Cardiac muscle cell (in vitro differentiated cells and primary cell): ENCODE results near the gene RERE. TPM values are rescaled to one million over a fixed set of nuclear protein-coding genes. Genes with fewer than 3 reads are reported as not detected.

Source experiments
- DNase-seq, 2 donors: peaks; one replicate each; pipeline versions ENCODE4 v3.0.0 to v3.0.0-alpha.2; 2010 to 2017; ENCODE audit warnings: low read depth in 1 of 2, low spot score in 1 of 2
- H3K27ac ChIP-seq: fragments of 200-600 bp; sonication (generic); 2 replicates; pipeline ENCODE4 v1.5.1; 2016
- H3K27me3 ChIP-seq: fragments of 200-600 bp; sonication (generic); 2 replicates; pipeline ENCODE4 v1.6.0; 2016; ENCODE audit warnings: control low read depth
- H3K36me3 ChIP-seq: fragments of 200-600 bp; sonication (generic); 2 replicates; pipeline ENCODE4 v1.5.1; 2016; ENCODE audit warnings: control low read depth
- H3K4me1 ChIP-seq: fragments of 200-600 bp; sonication (generic); 2 replicates; pipeline ENCODE4 v1.8.1; 2017; ENCODE audit warnings: low read depth, mild to moderate bottlenecking, mixed run types
- H3K4me3 ChIP-seq: fragments of 200-600 bp; sonication (generic); 2 replicates; pipeline ENCODE4 v1.5.1; 2016; ENCODE audit warnings: mild to moderate bottlenecking
- H3K9me3 ChIP-seq: fragments of 200-600 bp; sonication (generic); 2 replicates; pipeline ENCODE4 v1.5.1; 2017; ENCODE audit warnings: low read depth, mild to moderate bottlenecking, control low read depth
- CTCF ChIP-seq: IDR thresholded peaks from 2 replicates; pipeline ENCODE4 v1.5.1; 2012; ENCODE audit warnings: low read depth, mild to moderate bottlenecking, low read length
- polyA plus RNA-seq: library from polyadenylated mRNA; unstranded; fragments of >200 nt; fragmentation: Nextera tagmentation; extraction: Ambion mirVana; gene quantifications from 2 replicates; pipeline ENCODE4 v1.2.1, GENCODE V29; 2016
- total RNA-seq: library from RNA; depleted of rRNA; stranded (reverse); fragments of >200 nt; gene quantifications from 2 replicates; pipeline ENCODE4 v1.2.3, GENCODE V29; 2016

The RERE gene
- total and polyA plus RNA-seq, 2 experiments from 2014 or later, result 72.5 to 81.0 TPM

GRCh38 chr1:8664887-8665286 is 152.6 kb downstream of the RERE start:
- Histone ChIP-seq H3K4me3 (no peak overlapping the region), H3K27me3 (no peaks in the 10 kb centered on the region), H3K27ac (no peak overlapping the region), H3K36me3 (no peaks in the 10 kb centered on the region), H3K4me1 (peaks cover 78% of the 10 kb centered on the region), H3K9me3 (no peaks in the 10 kb centered on the region)
- TF ChIP-seq CTCF, result no peak
- no peak for DNase-seq

- H3K4me1 ChIP-seq, result peaks cover 76% of the 10 kb centered on the region
- H3K9me3 ChIP-seq, result no peaks in the 10 kb centered on the region
- H3K27me3 ChIP-seq, result no peaks in the 10 kb centered on the region
- no peak for TF ChIP-seq CTCF
- DNase-seq, result peak in 1 of 2 donors; percentile 74
- H3K36me3 ChIP-seq, result no peaks in the 10 kb centered on the region
- H3K27ac ChIP-seq, result no peak overlapping the region
- no peak overlapping the region for H3K4me3 ChIP-seq
Measured at GRCh38 chr1:8663915-8664329, 153.5 kb downstream of the RERE start.

- Histone ChIP-seq H3K9me3 (no peaks in the 10 kb centered on the region), H3K27me3 (no peaks in the 10 kb centered on the region), H3K27ac (peak overlapping the region; percentile 91), H3K4me3 (no peak overlapping the region), H3K36me3 (no peaks in the 10 kb centered on the region), H3K4me1 (peaks cover 71% of the 10 kb centered on the region)
- no peak for TF ChIP-seq CTCF
- peak in 1 of 2 donors; percentile 32 for DNase-seq
Measured at GRCh38 chr1:8663090-8663802, 154.2 kb downstream of the RERE start.

- DNase-seq, result no peak
- H3K4me3 ChIP-seq, result no peak overlapping the region
- no peak for TF ChIP-seq CTCF
- H3K9me3 ChIP-seq, result no peaks in the 10 kb centered on the region
- H3K27ac ChIP-seq, result peak overlapping the region; percentile 91
- peaks cover 64% of the 10 kb centered on the region for H3K4me1 ChIP-seq
- no peaks in the 10 kb centered on the region for H3K27me3 ChIP-seq
- H3K36me3 ChIP-seq, result no peaks in the 10 kb centered on the region
Measured at GRCh38 chr1:8662380-8663072, 154.9 kb downstream of the RERE start.

- H3K9me3 ChIP-seq, result no peaks in the 10 kb centered on the region
- TF ChIP-seq CTCF, result no peak
- no peaks in the 10 kb centered on the region for H3K36me3 ChIP-seq
- DNase-seq, result peak in 1 of 2 donors; percentile 91
- peak overlapping the region; percentile 91 for H3K27ac ChIP-seq
- H3K4me1 ChIP-seq, result peaks cover 55% of the 10 kb centered on the region
- H3K4me3 ChIP-seq, result no peak overlapping the region
- H3K27me3 ChIP-seq, result no peaks in the 10 kb centered on the region
Measured at GRCh38 chr1:8661185-8662110, 156.0 kb downstream of the RERE start.
